ENCODE measurements around the gene DNAH6.

- TF ChIP-seq CTCF (IDR thresholded peaks at IDR 0.05): no peak
- no peak for TF ChIP-seq POLR2AphosphoS5 (IDR thresholded peaks at IDR 0.05)
- TF ChIP-seq EP300 (IDR thresholded peaks at IDR 0.05): no peak
- TF ChIP-seq POLR2A (IDR thresholded peaks at IDR 0.05): no peak
Measured at GRCh38 chr2:84711651-84712050, 195.4 kb downstream of the DNAH6 start.
